GM19328 (cell line): Measurements from ENCODE around the gene NANOS3.
"Not testable (repeated sequence)": the region's sequence is repeated elsewhere in the genome, so short reads cannot be mapped to it uniquely, and the experiment has no call there.

ENCODE experiments used
- ATAC-seq: cut with Tn5 transposase; IDR thresholded peaks from one replicate; pipeline ENCODE4 v1.9.1; 2021; ENCODE audit warnings: mild to moderate bottlenecking, moderate library complexity; ENCODE audit not compliant: unreplicated experiment

NANOS3 gene

DNA sequence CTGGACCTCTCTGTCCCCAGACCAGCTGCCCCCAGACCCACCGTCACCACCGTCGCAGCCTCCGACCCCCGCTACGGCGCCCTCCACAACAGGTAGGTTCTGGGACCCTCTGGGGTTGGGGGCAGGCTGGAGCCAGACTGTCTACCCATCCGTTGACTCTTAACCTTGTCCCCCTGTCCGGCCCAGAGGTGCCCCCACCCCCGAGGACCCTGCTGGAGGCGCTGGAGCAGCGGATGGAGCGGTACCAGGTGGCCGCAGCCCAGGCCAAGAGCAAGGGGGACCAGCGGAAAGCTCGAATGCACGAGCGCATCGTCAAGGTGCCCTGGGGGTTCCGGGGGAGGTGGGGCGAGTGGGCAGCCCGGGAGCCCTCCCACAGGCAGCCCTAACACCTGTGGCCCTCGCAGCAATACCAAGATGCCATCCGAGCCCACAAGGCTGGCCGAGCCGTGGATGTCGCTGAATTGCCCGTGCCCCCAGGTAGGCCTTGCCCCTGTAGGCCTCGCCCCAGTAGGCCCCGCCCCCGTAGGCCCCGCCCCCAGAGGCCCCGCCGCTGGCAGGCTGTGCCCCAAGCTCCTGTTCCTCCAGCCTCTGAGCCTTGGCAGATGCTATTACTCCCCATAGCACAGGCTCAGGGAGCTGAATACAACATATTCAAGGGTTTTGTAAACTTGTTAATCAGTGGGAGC, 41.9 kb downstream of the NANOS3 start:
- no peak for ATAC-seq

DNA sequence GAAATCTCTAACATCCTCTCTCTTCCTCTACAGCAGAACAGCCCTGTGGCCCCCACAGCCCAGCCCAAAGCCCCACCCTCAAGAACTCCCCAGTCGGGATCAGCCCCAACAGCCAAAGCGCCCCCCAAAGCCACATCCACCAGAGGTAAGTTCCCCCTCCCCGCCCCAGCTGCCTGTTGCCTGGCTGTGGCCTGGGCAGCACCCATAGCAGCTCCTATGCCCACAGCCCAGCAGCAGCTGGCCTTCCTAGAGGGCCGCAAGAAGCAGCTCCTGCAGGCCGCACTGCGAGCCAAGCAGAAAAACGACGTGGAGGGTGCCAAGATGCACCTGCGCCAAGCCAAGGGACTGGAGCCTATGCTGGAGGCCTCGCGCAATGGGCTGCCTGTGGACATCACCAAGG, 43.6 kb downstream of the NANOS3 start:
- no peak for ATAC-seq

GRCh38 chr19:13920940-13921747, 44.2 kb downstream of the NANOS3 start:
- no peak for ATAC-seq

DNA sequence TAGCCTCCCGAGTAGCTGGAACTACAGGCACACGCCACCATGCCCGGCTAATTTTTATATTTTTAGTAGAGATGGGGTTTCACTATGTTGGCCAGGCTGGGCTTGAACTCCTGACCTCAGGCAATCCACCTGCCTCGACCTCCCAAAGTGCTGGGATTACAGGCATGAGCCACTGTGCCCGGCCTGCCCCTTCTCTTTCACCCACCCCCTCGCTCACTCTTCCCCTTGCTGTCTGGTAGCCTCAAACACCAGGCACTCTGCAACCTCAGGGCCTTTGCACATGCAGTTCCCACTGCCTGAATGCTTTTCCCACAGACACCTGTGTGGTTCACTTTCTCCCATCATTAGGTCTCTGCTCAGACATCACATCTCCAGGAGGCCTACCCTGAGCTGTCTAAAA, 45.2 kb downstream of the NANOS3 start:
- ATAC-seq = not testable (repeated sequence)

- ATAC-seq = no peak
Observed at GRCh38 chr19:13923194-13923987, 46.5 kb downstream of the NANOS3 start.

DNA sequence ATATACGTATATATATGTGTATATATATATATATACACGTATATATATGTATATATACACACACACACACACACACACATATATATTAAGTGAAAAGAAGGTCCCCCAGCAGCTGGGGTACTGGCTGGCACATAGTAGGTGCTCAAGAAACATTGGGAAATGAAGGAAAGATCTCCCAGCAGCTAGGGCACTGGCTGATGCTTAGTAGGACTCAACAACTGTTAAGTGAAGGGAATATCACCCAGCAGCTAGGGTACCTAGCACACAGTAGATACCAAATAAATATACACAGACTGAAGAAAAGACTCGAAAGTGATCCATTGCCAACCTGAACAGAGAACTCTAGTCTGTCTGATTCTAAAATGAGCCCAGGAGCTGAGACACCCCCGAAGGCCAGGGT, 49.1 kb downstream of the NANOS3 start:
- ATAC-seq = no peak

DNA sequence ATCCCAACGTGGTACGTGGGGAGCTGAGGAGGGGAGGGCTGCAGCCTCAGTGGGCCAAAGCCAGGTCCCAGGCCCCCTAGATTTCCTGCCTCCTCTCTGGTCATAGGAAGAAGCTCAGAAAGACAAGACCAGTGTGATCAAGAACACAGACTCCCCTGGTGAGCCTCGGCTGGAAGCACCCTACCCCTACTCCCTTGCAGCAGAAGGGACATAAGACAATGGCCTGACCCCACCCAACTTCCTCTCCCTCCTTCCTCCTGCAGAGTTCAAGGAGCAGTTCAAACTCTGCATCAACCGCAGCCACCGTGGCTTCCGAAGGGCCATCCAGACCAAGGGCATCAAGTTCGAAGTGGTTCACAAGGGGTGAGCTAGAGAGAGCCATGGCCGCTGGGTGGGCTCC, 49.8 kb downstream of the NANOS3 start:
- ATAC-seq = no peak

GRCh38 chr19:13929340-13929739, 52.4 kb downstream of the NANOS3 start:
- no peak for ATAC-seq

GRCh38 chr19:13929956-13930355, 53.0 kb downstream of the NANOS3 start:
- no peak for ATAC-seq
